HUES48 (cell line): ENCODE measurements around the gene HELZ2.
"Not testable (repeated sequence)": the region's sequence is repeated elsewhere in the genome, so short reads cannot be mapped to it uniquely, and the experiment has no call there.

Source experiments
- H3K27ac ChIP-seq: one replicate; pipeline ENCODE4 v1.7.0; 2013; ENCODE audit warnings: low read depth, low read length, inconsistent platforms
- H3K27me3 ChIP-seq: 2 replicates; pipeline ENCODE4 v1.6.1; 2013; ENCODE audit warnings: mild to moderate bottlenecking, low read length; ENCODE audit not compliant: control insufficient read depth, insufficient read depth
- H3K36me3 ChIP-seq: 2 replicates; pipeline ENCODE4 v1.6.1; 2013; ENCODE audit warnings: low read length; ENCODE audit not compliant: control insufficient read depth, insufficient read depth
- H3K4me1 ChIP-seq: 2 replicates; pipeline ENCODE4 v1.6.1; 2013; ENCODE audit warnings: mild to moderate bottlenecking, low read length; ENCODE audit not compliant: control insufficient read depth, insufficient read depth
- H3K4me3 ChIP-seq: 2 replicates; pipeline ENCODE4 v1.5.1; 2013; ENCODE audit warnings: mild to moderate bottlenecking, low read depth, low read length
- H3K9ac ChIP-seq: 2 replicates; pipeline ENCODE4 v1.6.1; 2013; ENCODE audit warnings: mild to moderate bottlenecking, low read depth, low read length, moderate library complexity
- H3K9me3 ChIP-seq: 2 replicates; pipeline ENCODE4 v1.6.1; 2013; ENCODE audit warnings: low read length; ENCODE audit not compliant: control insufficient read depth, insufficient read depth

HELZ2 gene

DNA sequence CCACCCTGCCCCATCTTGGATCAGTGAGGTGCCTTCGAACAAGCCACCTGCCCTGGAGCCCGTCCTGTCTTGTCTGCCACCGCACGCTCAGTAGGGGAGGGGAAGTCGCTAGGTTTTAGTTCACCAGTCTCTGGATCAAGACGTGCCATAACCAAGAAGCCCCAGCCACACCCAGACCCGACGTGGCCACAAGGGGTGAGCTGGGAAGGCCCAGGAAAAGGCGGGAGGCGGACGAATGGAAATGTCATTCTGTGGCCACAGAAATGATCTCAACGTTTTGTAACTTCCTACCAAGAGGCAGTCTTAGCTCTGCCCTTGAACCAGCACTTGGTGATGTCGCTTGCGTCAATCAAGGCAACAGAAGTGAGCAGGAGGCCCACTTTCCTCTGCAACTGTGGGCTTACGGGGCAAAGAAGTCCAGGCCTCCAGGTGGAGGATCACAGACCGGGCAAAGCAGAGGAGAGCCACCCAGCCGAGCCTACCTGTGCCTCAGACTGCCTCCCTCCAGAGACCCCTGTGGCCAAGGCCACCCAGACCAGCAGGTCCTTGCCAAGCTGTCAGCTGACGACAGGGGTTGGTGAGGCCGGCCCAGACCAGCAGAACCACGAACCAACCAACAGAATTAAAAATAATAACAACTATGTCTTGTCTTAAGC lies 38.4 kb upstream of the HELZ2 start:
- Histone ChIP-seq H3K36me3 (peaks cover 18% of the 10 kb centered on the region), H3K9ac (no peak overlapping the region), H3K4me3 (no peak overlapping the region), H3K4me1 (no peaks in the 10 kb centered on the region), H3K9me3 (no peaks in the 10 kb centered on the region), H3K27ac (no peak overlapping the region), H3K27me3 (no peaks in the 10 kb centered on the region)

DNA sequence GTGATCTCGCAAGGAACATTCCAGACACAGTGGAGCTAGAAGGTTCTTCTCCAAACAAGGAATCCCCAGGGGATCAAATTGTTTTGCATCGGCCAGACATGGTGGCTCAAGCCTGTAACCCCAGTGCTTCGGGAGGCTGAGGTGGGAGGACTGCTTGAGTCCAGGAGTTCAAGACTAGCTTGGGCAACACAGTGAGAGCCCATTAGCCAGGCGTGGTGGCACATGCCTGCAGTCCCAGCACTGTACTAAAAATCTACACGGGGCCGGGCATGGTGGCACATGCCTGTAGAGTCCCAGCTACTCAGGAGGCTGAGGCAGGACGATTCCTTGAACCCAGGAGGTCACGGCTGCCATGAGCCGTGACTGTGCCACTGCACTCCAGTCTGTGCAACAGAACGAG lies 37.6 kb upstream of the HELZ2 start:
- Histone ChIP-seq H3K27me3 (no peaks in the 10 kb centered on the region), H3K4me1 (no peaks in the 10 kb centered on the region), H3K36me3 (peaks cover 10% of the 10 kb centered on the region), H3K9ac (no peak overlapping the region), H3K27ac (no peak overlapping the region), H3K9me3 (no peaks in the 10 kb centered on the region), H3K4me3 (no peak overlapping the region)

DNA sequence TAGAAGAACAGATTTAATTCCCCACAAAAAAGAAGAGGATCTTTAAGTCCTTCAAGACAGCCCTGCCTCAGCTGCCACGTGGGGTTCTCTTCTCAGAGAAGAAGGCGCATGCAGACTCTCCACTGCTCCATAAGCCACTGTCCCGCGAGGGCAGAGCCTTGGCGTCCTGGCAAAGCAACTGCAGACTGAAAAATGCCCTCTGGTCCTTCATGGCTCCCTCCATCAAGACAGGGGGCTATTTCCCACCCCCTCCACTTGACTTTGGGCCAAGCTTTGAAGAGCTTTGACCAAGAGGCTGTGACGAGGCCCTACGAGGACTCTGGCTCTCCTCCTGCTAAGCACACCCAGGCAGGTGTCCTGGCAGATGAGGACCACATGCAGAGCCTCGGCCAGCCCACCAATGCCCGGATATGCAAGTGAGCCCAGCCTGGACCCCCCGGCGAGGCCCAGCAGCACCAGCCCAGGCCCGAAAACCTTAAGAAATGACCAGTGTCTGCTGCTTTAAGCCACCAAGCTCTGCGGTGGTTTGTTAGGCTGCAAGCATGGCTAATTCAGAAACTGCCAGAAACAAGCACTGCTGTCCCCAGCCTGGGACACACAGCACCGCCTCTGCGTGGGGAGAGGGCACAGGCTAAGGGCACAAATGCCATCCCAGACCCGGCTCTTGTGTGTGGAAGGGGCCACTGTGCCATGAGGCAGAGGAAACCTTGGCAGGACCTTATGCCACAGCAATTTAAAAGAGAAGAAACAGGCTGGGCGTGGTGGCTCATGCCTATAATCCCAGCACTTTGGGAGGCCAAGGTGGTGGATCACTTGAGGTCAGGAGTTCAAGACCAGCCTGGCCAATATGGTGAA lies 36.8 kb upstream of the HELZ2 start:
- H3K4me1 ChIP-seq, result no peaks in the 10 kb centered on the region
- H3K9ac ChIP-seq, result no peak overlapping the region
- H3K27ac ChIP-seq, result no peak overlapping the region

DNA sequence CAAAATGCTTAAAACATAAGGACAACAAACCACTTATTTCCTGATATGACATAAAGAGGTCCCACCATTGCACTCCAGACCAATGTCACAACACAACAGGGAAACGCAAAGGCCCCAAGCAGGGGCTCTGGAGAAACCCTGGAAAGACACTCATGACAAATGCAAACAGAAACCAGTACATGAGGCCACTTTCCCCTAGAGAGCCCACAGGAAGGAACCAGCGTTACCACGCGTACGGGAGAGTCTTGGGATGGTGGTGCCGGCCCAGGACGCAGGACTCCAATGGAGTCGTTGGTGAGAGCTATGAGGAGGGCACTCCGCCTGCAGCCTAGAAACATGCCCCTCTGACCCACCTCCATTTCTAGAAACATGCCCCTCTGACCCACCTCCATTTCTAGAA lies 32.6 kb upstream of the HELZ2 start:
- Histone ChIP-seq H3K27ac (no peak overlapping the region), H3K36me3 (peaks cover 15% of the 10 kb centered on the region), H3K9me3 (no peaks in the 10 kb centered on the region), H3K4me3 (no peak overlapping the region), H3K4me1 (no peaks in the 10 kb centered on the region), H3K27me3 (no peaks in the 10 kb centered on the region), H3K9ac (no peak overlapping the region)

More for the DNA sequence above, 36.8 kb upstream of the HELZ2 start:
- peaks cover 5% of the 10 kb centered on the region for H3K36me3 ChIP-seq
- no peaks in the 10 kb centered on the region for H3K27me3 ChIP-seq
- no peak overlapping the region for H3K4me3 ChIP-seq
- H3K9me3 ChIP-seq, result no peaks in the 10 kb centered on the region

GRCh38 chr20:63602321-63602720 lies 28.3 kb upstream of the HELZ2 start:
- no peak overlapping the region for H3K4me3 ChIP-seq
- H3K27me3 ChIP-seq, result no peaks in the 10 kb centered on the region
- H3K36me3 ChIP-seq, result peaks cover 37% of the 10 kb centered on the region
- no peaks in the 10 kb centered on the region for H3K9me3 ChIP-seq
- no peaks in the 10 kb centered on the region for H3K4me1 ChIP-seq
- H3K27ac ChIP-seq, result no peak overlapping the region
- H3K9ac ChIP-seq, result no peak overlapping the region

GRCh38 chr20:63601679-63602078 lies 27.6 kb upstream of the HELZ2 start:
- H3K36me3 ChIP-seq, result peaks cover 41% of the 10 kb centered on the region
- not testable (repeated sequence) for H3K9me3 ChIP-seq, H3K9ac ChIP-seq, H3K4me1 ChIP-seq, H3K27me3 ChIP-seq, H3K4me3 ChIP-seq, H3K27ac ChIP-seq

DNA sequence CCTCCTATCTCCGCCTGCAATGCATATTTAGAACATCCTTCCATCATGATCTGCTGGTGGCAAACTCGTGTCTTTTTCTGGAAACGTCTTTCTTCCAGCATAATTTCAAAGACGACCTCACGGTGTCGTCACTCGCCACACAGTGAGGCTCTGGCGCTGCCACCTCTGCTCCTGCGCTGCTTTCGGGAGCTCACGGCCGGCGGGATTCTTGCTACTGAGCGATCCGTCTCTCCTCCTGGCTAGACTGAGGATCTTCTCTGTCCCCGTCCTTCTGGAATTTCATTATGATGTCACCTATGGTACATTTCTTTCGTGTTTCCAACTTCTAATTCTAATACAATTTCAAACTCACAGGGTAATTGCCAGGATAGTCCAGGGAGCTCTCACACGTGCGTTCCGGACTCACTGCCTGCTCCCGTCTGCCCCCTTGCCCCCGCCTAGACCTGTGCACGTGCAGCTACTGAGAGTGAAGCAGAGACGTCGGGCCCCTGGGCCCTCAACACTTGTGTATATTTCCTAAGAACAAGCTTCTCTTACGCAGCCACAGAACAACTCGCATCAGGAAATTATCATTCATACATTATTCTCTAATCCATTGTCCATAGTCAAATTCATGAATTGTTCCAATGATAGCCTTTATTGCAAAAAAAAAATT lies 25.5 kb upstream of the HELZ2 start:
- Histone ChIP-seq H3K9me3 (no peaks in the 10 kb centered on the region), H3K27ac (no peak overlapping the region), H3K9ac (no peak overlapping the region), H3K27me3 (no peaks in the 10 kb centered on the region), H3K4me1 (no peaks in the 10 kb centered on the region), H3K4me3 (no peak overlapping the region), H3K36me3 (peaks cover 41% of the 10 kb centered on the region)

DNA sequence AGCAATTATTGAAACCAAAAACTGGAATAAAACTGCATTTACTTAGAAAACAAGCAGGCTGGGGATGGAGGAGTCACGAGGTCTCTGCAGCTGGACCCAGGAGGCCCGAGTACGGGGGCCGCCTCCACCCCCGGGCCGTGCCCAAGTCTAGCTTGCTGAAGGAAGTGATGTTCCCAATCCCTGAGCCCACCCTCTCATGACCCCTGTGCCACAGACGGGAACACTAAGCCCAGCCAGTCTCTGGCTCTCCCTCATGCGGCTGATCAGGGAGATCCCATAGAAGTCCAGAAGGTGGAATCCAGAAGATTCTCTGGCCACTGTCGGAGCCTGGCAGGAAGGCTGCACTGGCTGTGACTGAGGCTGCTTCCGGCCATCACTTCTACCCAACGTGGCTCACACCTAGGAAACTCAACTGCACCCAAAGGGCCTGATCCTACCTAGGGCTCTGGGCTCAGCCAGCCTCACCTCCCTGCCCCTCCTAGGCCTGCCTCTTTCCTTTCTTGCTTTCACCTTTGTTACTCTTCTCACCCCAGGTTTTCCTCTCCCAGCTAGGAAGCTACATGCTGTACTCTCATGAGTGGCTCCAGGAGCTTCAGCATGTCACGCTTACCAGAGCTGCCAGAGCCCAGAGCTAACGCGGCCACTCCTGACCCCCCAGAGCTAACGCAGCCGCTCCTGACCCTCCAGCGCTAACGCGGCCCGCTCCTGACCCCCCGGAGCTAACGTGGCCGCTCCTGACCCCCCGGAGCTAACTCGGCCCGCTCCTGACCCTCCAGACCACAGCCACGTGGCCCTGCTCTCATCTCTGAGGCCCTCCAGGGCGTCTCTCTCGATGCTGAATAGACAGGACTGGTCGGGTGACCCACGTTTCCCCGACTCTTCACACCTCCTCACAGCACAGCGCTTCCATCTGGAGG lies 24.7 kb upstream of the HELZ2 start:
- peaks cover 41% of the 10 kb centered on the region for H3K36me3 ChIP-seq
- no peak overlapping the region for H3K4me3 ChIP-seq
- H3K27me3 ChIP-seq, result no peaks in the 10 kb centered on the region
- no peaks in the 10 kb centered on the region for H3K4me1 ChIP-seq
- H3K9ac ChIP-seq, result no peak overlapping the region
- H3K9me3 ChIP-seq, result no peaks in the 10 kb centered on the region
- no peak overlapping the region for H3K27ac ChIP-seq

DNA sequence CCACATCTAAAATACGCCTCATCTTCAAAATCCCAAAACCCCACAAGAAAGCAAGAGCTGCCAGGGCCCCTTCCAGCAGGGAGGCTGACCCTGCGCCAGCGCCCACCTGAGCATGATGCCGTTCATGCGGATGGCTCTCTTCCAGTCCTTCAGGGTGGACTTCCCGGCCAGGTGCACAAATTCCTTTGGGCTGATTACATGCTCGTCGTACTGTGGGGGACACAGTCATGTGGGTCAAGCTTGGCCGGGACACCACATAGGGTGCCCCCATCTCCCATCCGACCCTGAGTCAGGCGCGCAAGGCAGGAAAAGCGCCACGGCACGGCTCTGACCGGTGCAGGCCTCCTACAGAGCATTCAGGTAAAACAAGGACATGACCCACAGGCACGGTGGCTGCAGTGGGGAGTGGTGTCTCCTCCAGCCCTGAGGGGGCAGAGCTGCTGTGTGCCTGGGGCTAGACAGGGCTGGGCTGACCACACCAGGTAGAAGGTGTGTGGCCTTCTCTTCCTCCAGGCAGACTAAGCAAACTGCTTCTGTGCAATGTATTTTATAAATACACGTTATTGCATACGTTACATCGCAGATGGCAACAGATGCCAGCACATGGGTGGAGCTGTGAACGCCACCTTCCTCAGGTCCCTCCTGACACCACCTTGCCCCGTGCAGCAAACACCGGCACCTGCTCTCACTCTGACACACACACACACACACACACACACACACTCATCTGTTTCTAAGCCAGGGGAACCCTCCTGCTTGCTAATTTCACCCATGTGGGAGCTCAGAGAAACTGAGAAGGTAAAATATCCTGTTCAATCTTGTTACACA lies 23.8 kb upstream of the HELZ2 start:
- Histone ChIP-seq H3K4me3 (no peak overlapping the region), H3K27ac (no peak overlapping the region), H3K9ac (no peak overlapping the region), H3K36me3 (peaks cover 37% of the 10 kb centered on the region), H3K9me3 (no peaks in the 10 kb centered on the region), H3K27me3 (no peaks in the 10 kb centered on the region), H3K4me1 (no peaks in the 10 kb centered on the region)

DNA sequence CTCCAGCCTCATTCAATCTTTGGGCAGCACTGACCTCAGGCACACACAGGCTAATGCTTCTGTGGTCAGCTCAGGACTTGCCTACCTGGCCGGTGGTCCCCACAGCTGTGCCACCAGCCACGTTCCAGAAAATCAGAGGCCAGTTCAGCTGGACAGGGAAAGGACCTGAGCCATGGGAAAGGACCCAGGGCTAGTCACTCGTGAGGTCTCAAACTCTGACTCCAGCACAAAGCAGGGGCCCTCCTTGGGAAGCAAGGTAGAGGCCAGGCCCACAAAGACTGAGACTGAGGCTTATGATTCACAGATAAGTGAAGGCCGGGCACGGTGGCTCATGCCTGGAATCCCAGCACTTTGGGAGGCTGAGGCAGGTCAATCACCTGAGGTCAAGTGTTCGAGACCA lies 22.4 kb upstream of the HELZ2 start:
- no peaks in the 10 kb centered on the region for H3K4me1 ChIP-seq
- H3K9me3 ChIP-seq, result no peaks in the 10 kb centered on the region
- H3K36me3 ChIP-seq, result peaks cover 37% of the 10 kb centered on the region
- no peaks in the 10 kb centered on the region for H3K27me3 ChIP-seq
- H3K4me3 ChIP-seq, result no peak overlapping the region
- H3K9ac ChIP-seq, result no peak overlapping the region
- no peak overlapping the region for H3K27ac ChIP-seq
